Naive thymus-derived CD4-positive, alpha-beta T cell (primary cell): ENCODE measurements around the gene APBA1. TPM values are rescaled to one million over a fixed set of nuclear protein-coding genes. Genes with fewer than 3 reads are reported as not detected.

Experiments
- ATAC-seq: fragments of 150-1000 bp; cut with Tn5 transposase; 2 replicates; pipeline ENCODE4 v1.10.0; 2021; ENCODE audit warnings: mild to moderate bottlenecking, moderate library complexity
- CTCF ChIA-PET: fragments of 350-600 bp; sonication (Branson Sonifier 250); formaldehyde crosslinking; loops from one replicate; lab custom pipeline; 2021; ENCODE audit warnings: antibody characterized with exemption; lab: Charles Lee
- POLR2A ChIA-PET: fragments of 350-600 bp; sonication (Branson Sonifier 250); formaldehyde crosslinking; loops from one replicate; lab custom pipeline; 2021; ENCODE audit warnings: antibody characterized with exemption, inconsistent platforms; lab: Charles Lee
- DNase-seq, 9 donors: peaks; one replicate each; pipeline versions ENCODE4 v3.0.0 to v3.0.0-alpha.2; 2020 to 2022; ENCODE audit warnings: mixed read lengths in 1 of 9
- H3K27ac ChIP-seq: one replicate; pipeline ENCODE4 v1.7.0; 2013; ENCODE audit warnings: mild to moderate bottlenecking, low read depth, low read length, moderate library complexity
- H3K27me3 ChIP-seq, 2 donors: one replicate each; pipeline ENCODE4 v1.7.0; 2013; ENCODE audit warnings: low read length in 2 of 2, mild to moderate bottlenecking in 2 of 2, moderate library complexity in 2 of 2; ENCODE audit not compliant: control insufficient read depth in 2 of 2, insufficient read depth in 2 of 2
- H3K36me3 ChIP-seq, 3 experiments: 1 replicate in 2 of 3; 2 replicates in 1 of 3; pipeline ENCODE4 v1.7.0; 2013; ENCODE audit warnings: low read length in 3 of 3, mild to moderate bottlenecking in 3 of 3, moderate library complexity in 1 of 3; ENCODE audit not compliant: insufficient read depth in 3 of 3, control insufficient read depth in 2 of 3
- H3K4me1 ChIP-seq, 2 donors: one replicate each; pipeline ENCODE4 v1.7.0; 2013; ENCODE audit warnings: low read length in 2 of 2, mild to moderate bottlenecking in 2 of 2, moderate library complexity in 1 of 2; ENCODE audit not compliant: control insufficient read depth in 2 of 2, insufficient read depth in 2 of 2
- H3K4me3 ChIP-seq: 2 replicates; pipeline ENCODE4 v1.7.0; 2013; ENCODE audit warnings: mild to moderate bottlenecking, low read length
- H3K9me3 ChIP-seq, 3 experiments: 1 replicate in 2 of 3; 2 replicates in 1 of 3; pipeline ENCODE4 v1.7.0; 2013; ENCODE audit warnings: low read length in 3 of 3; ENCODE audit not compliant: control insufficient read depth in 2 of 3
- H3K27ac Mint-ChIP-seq, 9 donors: one replicate each; pipeline ENCODE4 v1.8.0; 2020 to 2022; ENCODE audit warnings: mixed read lengths in 9 of 9, mild to moderate bottlenecking in 8 of 9, moderate library complexity in 5 of 9, inconsistent platforms in 2 of 9
- H3K27me3 Mint-ChIP-seq, 5 donors: one replicate each; pipeline ENCODE4 v1.8.0; 2021 to 2022; ENCODE audit warnings: mixed read lengths in 5 of 5, mild to moderate bottlenecking in 1 of 5
- H3K36me3 Mint-ChIP-seq, 5 donors: one replicate each; pipeline ENCODE4 v1.8.0; 2020 to 2022; ENCODE audit warnings: mixed read lengths in 5 of 5, mild to moderate bottlenecking in 3 of 5, inconsistent platforms in 1 of 5
- H3K4me1 Mint-ChIP-seq, 7 donors: one replicate each; pipeline ENCODE4 v1.8.0; 2020 to 2022; ENCODE audit warnings: mixed read lengths in 7 of 7, mild to moderate bottlenecking in 3 of 7, inconsistent platforms in 1 of 7
- H3K4me3 Mint-ChIP-seq, 10 donors: one replicate each; pipeline ENCODE4 v1.8.0; 2020 to 2022; ENCODE audit warnings: mild to moderate bottlenecking in 10 of 10, mixed read lengths in 10 of 10, moderate library complexity in 6 of 10, inconsistent platforms in 2 of 10
- H3K9me3 Mint-ChIP-seq, 11 donors: one replicate each; pipeline ENCODE4 v1.8.0; 2020 to 2022; ENCODE audit warnings: mixed read lengths in 11 of 11, mild to moderate bottlenecking in 4 of 11, inconsistent platforms in 1 of 11, moderate library complexity in 1 of 11
- intact Hi-C, 2 donors: fragments of 100-400 bp; cut with micrococcal nuclease; formaldehyde crosslinking; loops; one replicate each; pipeline ENCODE4 v1.15.1; 2023
- polyA plus RNA-seq, 2 donors: library from polyadenylated mRNA; unstranded; fragments of 300-500 nt; fragmentation: Illumina TruSeq; gene quantifications; one replicate each; pipeline ENCODE4 v1.2.3, GENCODE V29; 2021
- total RNA-seq, 6 experiments: library from RNA in 5 of 6; stranded (reverse) in 5 of 6; gene quantifications; 1 replicate in 5 of 6; 2 replicates in 1 of 6; pipeline ENCODE4 v1.2.3 and lab custom pipeline; 2021 to 2026

Gene APBA1
- total and polyA plus RNA-seq, 7 experiments from 2014 or later, result 0.06 to 4.5 (median 1.4) TPM; not detected in 1

DNA sequence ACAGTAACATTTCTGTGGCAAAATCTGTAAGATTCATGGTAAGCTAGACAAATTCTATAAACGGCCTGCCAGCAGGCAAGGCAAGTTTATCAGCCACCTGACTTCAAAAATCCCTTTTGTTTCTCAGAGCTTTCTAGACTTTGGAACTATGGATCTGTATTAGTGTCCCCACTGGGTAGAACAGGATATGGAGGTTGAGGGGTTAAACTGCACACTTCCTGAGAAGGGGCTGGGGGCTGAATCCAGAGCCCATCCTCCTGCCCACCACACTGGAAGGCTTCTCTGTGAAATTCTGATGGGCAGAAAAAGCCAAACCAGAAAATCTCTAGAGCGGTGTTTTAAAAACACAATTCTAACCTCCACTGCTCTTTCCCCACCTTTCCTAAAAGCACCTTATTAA lies 218.4 kb downstream of the APBA1 start:
- Histone ChIP-seq H3K27me3 (no peaks in the 10 kb centered on the region), H3K27ac (no peak overlapping the region), H3K4me3 (no peak overlapping the region), H3K9me3 (no peaks in the 10 kb centered on the region), H3K36me3 (no peaks in the 10 kb centered on the region), H3K4me1 (no peaks in the 10 kb centered on the region)
- H3K4me1 Mint-ChIP-seq, result peaks cover 0 to 2% (median 0%) of the 10 kb centered on the region in 7 donors
- ChIA-PET CTCF (no interaction called here), POLR2A (no interaction called here)
- no peaks in the 10 kb centered on the region for H3K27me3 Mint-ChIP-seq
- ATAC-seq, result no peak
- no peak for DNase-seq
- no peaks in the 10 kb centered on the region for H3K9me3 Mint-ChIP-seq
- H3K4me3 Mint-ChIP-seq, result no peak overlapping the region
- H3K36me3 Mint-ChIP-seq, result peaks cover 0 to 6% (median 5%) of the 10 kb centered on the region in 5 donors
- H3K27ac Mint-ChIP-seq, result no peak overlapping the region
- intact Hi-C loops, result no loop called here

GRCh38 chr9:69452110-69452782 lies 219.9 kb downstream of the APBA1 start:
- no peak overlapping the region for H3K27ac Mint-ChIP-seq
- H3K4me1 Mint-ChIP-seq, result peaks cover 0 to 2% (median 0%) of the 10 kb centered on the region in 7 donors
- intact Hi-C loops, result no loop called here
- Histone ChIP-seq H3K9me3 (no peaks in the 10 kb centered on the region), H3K27ac (no peak overlapping the region), H3K4me3 (no peak overlapping the region), H3K36me3 (no peaks in the 10 kb centered on the region), H3K27me3 (no peaks in the 10 kb centered on the region), H3K4me1 (no peaks in the 10 kb centered on the region)
- H3K36me3 Mint-ChIP-seq, result peaks cover 0 to 11% (median 5%) of the 10 kb centered on the region in 5 donors
- DNase-seq (no peak), ATAC-seq (no peak)
- POLR2A ChIA-PET, result no interaction called here
- CTCF ChIA-PET, result no interaction called here
- H3K4me3 Mint-ChIP-seq, result no peak overlapping the region
- H3K27me3 Mint-ChIP-seq, result peaks cover 0 to 4% (median 0%) of the 10 kb centered on the region in 5 donors
- H3K9me3 Mint-ChIP-seq, result peaks cover 0 to 2% (median 0%) of the 10 kb centered on the region in 11 donors

- intact Hi-C loops, result no loop called here
- Mint-ChIP-seq H3K36me3 (peaks cover 0 to 6% (median 0%) of the 10 kb centered on the region in 5 donors), H3K27me3 (peaks cover 0 to 4% (median 0%) of the 10 kb centered on the region in 5 donors), H3K27ac (no peak overlapping the region), H3K9me3 (peaks cover 0 to 3% (median 0%) of the 10 kb centered on the region in 11 donors), H3K4me3 (no peak overlapping the region), H3K4me1 (peaks cover 0 to 19% (median 6%) of the 10 kb centered on the region in 7 donors)
- Histone ChIP-seq H3K27ac (no peak overlapping the region), H3K9me3 (no peaks in the 10 kb centered on the region), H3K36me3 (no peaks in the 10 kb centered on the region), H3K4me3 (no peak overlapping the region), H3K4me1 (no peaks in the 10 kb centered on the region), H3K27me3 (no peaks in the 10 kb centered on the region)
- ChIA-PET CTCF (no interaction called here), POLR2A (no interaction called here)
- DNase-seq, result no peak
- no peak for ATAC-seq
Observed at GRCh38 chr9:69446496-69446895, 225.7 kb downstream of the APBA1 start.

GRCh38 chr9:69445251-69445650 lies 226.9 kb downstream of the APBA1 start:
- H3K36me3 ChIP-seq, result no peaks in the 10 kb centered on the region
- DNase-seq (no peak), ATAC-seq (no peak)
- H3K9me3 Mint-ChIP-seq, result peaks cover 0 to 3% (median 0%) of the 10 kb centered on the region in 11 donors
- POLR2A ChIA-PET, result no interaction called here
- H3K4me3 Mint-ChIP-seq, result no peak overlapping the region
- CTCF ChIA-PET, result no interaction called here
- peaks cover 0 to 6% (median 0%) of the 10 kb centered on the region in 5 donors for H3K36me3 Mint-ChIP-seq
- H3K27ac ChIP-seq, result no peak overlapping the region
- no peak overlapping the region for H3K27ac Mint-ChIP-seq
- H3K27me3 Mint-ChIP-seq, result peaks cover 0 to 4% (median 0%) of the 10 kb centered on the region in 5 donors
- no peaks in the 10 kb centered on the region for H3K27me3 ChIP-seq
- peaks cover 0 to 30% (median 15%) of the 10 kb centered on the region in 7 donors for H3K4me1 Mint-ChIP-seq
- H3K4me3 ChIP-seq, result no peak overlapping the region
- H3K9me3 ChIP-seq, result no peaks in the 10 kb centered on the region
- no peaks in the 10 kb centered on the region for H3K4me1 ChIP-seq
- intact Hi-C loops, result no loop called here

GRCh38 chr9:69444791-69445190 lies 227.4 kb downstream of the APBA1 start:
- Mint-ChIP-seq H3K4me3 (no peak overlapping the region), H3K36me3 (peaks cover 0 to 6% (median 0%) of the 10 kb centered on the region in 5 donors), H3K27me3 (peaks cover 0 to 4% (median under 1%) of the 10 kb centered on the region in 5 donors), H3K9me3 (peaks cover 0 to 3% (median 0%) of the 10 kb centered on the region in 11 donors), H3K4me1 (peaks cover 0 to 32% (median 17%) of the 10 kb centered on the region in 7 donors), H3K27ac (no peak overlapping the region)
- no peaks in the 10 kb centered on the region for H3K9me3 ChIP-seq
- intact Hi-C loops, result no loop called here
- ATAC-seq (no peak), DNase-seq (no peak)
- H3K4me1 ChIP-seq, result no peaks in the 10 kb centered on the region
- H3K4me3 ChIP-seq, result no peak overlapping the region
- ChIA-PET POLR2A (no interaction called here), CTCF (no interaction called here)
- H3K27ac ChIP-seq, result no peak overlapping the region
- H3K27me3 ChIP-seq, result no peaks in the 10 kb centered on the region
- H3K36me3 ChIP-seq, result no peaks in the 10 kb centered on the region

DNA sequence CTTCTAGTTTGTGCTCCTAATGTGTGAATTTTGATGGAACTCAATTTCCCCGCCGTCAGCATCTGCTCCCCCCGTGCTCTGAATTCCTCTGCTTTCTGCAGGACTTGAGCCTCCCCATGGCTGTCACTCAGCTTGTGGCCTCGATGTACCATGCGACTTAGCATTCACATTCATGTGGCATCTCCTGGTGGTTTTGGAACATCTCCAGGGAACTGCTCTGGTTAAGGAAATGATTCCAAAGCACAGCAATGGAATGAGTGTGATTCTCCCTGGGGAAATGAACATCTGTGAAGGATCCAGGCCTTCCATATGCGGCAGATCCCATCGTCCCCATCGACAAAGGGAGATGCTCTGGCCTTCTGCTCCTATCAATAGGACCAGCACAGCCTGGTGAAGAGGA lies 228.2 kb downstream of the APBA1 start:
- Mint-ChIP-seq H3K36me3 (peaks cover 0 to 6% (median 2%) of the 10 kb centered on the region in 5 donors), H3K4me3 (peak overlapping the region in 1 of 10 donors; percentile 27), H3K27ac (no peak overlapping the region), H3K4me1 (peaks cover 5 to 38% (median 24%) of the 10 kb centered on the region in 7 donors), H3K9me3 (peaks cover 0 to 4% (median 0%) of the 10 kb centered on the region in 11 donors), H3K27me3 (peaks cover 0 to 4% (median 3%) of the 10 kb centered on the region in 5 donors)
- ATAC-seq, result no peak
- ChIA-PET CTCF (no interaction called here), POLR2A (no interaction called here)
- H3K27me3 ChIP-seq, result no peaks in the 10 kb centered on the region
- no peaks in the 10 kb centered on the region for H3K4me1 ChIP-seq
- H3K27ac ChIP-seq, result no peak overlapping the region
- H3K36me3 ChIP-seq, result no peaks in the 10 kb centered on the region
- no peak overlapping the region for H3K4me3 ChIP-seq
- intact Hi-C loops, result no loop called here
- DNase-seq, result no peak
- H3K9me3 ChIP-seq, result no peaks in the 10 kb centered on the region

DNA sequence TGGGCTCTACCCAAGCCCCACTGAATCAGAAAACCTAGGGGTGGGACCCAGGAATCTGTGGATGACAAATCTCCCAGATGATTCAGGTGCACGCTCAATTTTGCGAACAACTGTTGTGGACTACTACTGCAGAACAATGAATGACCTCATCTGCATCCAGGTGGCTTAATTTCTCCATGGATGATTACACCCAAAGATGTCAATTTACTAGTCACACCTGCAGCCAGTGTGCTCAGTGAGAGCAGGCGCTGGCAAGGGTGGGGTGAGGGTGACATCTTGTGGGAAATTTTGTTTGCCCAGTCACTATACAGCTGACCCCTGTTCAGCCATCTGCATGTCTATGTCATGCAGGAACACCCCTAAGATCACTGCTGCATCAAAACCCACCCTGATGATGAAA lies 229.0 kb downstream of the APBA1 start:
- no peak for ATAC-seq
- Mint-ChIP-seq H3K27ac (no peak overlapping the region), H3K4me3 (no peak overlapping the region), H3K27me3 (peaks cover 0 to 3% (median 3%) of the 10 kb centered on the region in 5 donors), H3K9me3 (peaks cover 0 to 4% (median 0%) of the 10 kb centered on the region in 11 donors), H3K36me3 (peaks cover 0 to 6% (median 2%) of the 10 kb centered on the region in 5 donors), H3K4me1 (peaks cover 5 to 38% (median 24%) of the 10 kb centered on the region in 7 donors)
- ChIA-PET CTCF (interaction anchor here (2.4 kb wide), 1 partner anchor 21 kb away, joined by 7 read pairs; no protein-coding TSS in a partner anchor), POLR2A (no interaction called here)
- H3K36me3 ChIP-seq, result no peaks in the 10 kb centered on the region
- H3K27me3 ChIP-seq, result no peaks in the 10 kb centered on the region
- H3K27ac ChIP-seq, result no peak overlapping the region
- H3K4me1 ChIP-seq, result no peaks in the 10 kb centered on the region
- intact Hi-C loops, result no loop called here
- H3K4me3 ChIP-seq, result no peak overlapping the region
- no peak for DNase-seq
- H3K9me3 ChIP-seq, result no peaks in the 10 kb centered on the region
